ENCODE data around the gene LARP4. TPM values are rescaled to one million over a fixed set of nuclear protein-coding genes. Genes with fewer than 3 reads are reported as not detected.

LARP4 gene
- polyA plus RNA-seq, 1 donor from 2014 or later = 17.8 TPM

DNA sequence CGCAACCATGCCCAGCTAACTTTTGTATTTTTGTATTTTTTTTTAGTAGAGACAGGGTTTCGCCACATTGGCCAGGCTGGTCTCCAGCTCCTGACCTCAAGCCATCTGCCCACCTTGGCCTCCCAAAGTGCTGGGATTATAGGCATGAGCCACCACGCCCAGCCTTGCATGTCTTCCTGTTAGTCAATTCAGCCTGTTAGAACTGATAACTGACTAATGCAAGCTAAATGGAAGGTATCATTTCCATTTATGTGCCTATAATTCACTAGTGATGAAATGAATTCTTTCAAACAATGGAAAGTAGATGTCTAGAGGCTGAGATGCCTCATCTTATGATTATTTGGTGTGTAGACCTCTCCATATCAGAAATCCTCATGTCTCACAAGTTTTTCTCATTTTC is 66.8 kb downstream of the LARP4 start:
- H4K20me1 ChIP-seq (ENCODE audit: insufficient read depth) = no peaks in the 10 kb centered on the region
- no peaks in the 10 kb centered on the region for H3K27me3 ChIP-seq (ENCODE audit: insufficient read depth, low read depth, low read length)
- no peak overlapping the region for H3K4me2 ChIP-seq (ENCODE audit: low read length)
- TF ChIP-seq TAF1 (IDR thresholded peaks at IDR 0.05; ENCODE audit: low read depth) (no peak), POLR2AphosphoS5 (IDR thresholded peaks at IDR 0.05) (no peak), MXI1 (conservative IDR thresholded peaks at IDR 0.05; ENCODE audit: poor library complexity, severe bottlenecking) (no peak), RAD21 (conservative IDR thresholded peaks at IDR 0.05) (no peak), EZH2 (IDR thresholded peaks at IDR 0.05; ENCODE audit: borderline replicate concordance, insufficient read depth, low read length, poor library complexity, severe bottlenecking) (no peak), SMC3 (conservative IDR thresholded peaks at IDR 0.05; ENCODE audit: poor library complexity) (no peak)
- TF ChIP-seq, protein P1, sequence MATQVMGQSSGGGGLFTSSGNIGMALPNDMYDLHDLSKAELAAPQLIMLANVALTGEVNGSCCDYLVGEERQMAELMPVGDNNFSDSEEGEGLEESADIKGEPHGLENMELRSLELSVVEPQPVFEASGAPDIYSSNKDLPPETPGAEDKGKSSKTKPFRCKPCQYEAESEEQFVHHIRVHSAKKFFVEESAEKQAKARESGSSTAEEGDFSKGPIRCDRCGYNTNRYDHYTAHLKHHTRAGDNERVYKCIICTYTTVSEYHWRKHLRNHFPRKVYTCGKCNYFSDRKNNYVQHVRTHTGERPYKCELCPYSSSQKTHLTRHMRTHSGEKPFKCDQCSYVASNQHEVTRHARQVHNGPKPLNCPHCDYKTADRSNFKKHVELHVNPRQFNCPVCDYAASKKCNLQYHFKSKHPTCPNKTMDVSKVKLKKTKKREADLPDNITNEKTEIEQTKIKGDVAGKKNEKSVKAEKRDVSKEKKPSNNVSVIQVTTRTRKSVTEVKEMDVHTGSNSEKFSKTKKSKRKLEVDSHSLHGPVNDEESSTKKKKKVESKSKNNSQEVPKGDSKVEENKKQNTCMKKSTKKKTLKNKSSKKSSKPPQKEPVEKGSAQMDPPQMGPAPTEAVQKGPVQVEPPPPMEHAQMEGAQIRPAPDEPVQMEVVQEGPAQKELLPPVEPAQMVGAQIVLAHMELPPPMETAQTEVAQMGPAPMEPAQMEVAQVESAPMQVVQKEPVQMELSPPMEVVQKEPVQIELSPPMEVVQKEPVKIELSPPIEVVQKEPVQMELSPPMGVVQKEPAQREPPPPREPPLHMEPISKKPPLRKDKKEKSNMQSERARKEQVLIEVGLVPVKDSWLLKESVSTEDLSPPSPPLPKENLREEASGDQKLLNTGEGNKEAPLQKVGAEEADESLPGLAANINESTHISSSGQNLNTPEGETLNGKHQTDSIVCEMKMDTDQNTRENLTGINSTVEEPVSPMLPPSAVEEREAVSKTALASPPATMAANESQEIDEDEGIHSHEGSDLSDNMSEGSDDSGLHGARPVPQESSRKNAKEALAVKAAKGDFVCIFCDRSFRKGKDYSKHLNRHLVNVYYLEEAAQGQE (IDR thresholded peaks at IDR 0.05; ENCODE audit: borderline replicate concordance) = no peak
- no peak overlapping the region for H2AFZ ChIP-seq (ENCODE audit: low read depth, low read length)
- no peaks in the 10 kb centered on the region for H3K79me2 ChIP-seq (replicated peaks; ENCODE audit: insufficient read depth, low read length)
- no peak overlapping the region for H3K4me3 ChIP-seq (ENCODE audit: low read length)
- H3K36me3 ChIP-seq (ENCODE audit: insufficient read depth, low read length) = peaks cover 3% of the 10 kb centered on the region
- H3K9me2 ChIP-seq (ENCODE audit: insufficient read depth, low read length) = no peaks in the 10 kb centered on the region
- H3K9ac ChIP-seq (ENCODE audit: low read length) = no peak overlapping the region
- no peak overlapping the region for H3K27ac ChIP-seq (ENCODE audit: low read length)
- H3K9me3 ChIP-seq (ENCODE audit: low read length) = no peaks in the 10 kb centered on the region
- H3F3A ChIP-seq (ENCODE audit: insufficient read depth, low read length, poor library complexity, severe bottlenecking) = no peaks in the 10 kb centered on the region

DNA sequence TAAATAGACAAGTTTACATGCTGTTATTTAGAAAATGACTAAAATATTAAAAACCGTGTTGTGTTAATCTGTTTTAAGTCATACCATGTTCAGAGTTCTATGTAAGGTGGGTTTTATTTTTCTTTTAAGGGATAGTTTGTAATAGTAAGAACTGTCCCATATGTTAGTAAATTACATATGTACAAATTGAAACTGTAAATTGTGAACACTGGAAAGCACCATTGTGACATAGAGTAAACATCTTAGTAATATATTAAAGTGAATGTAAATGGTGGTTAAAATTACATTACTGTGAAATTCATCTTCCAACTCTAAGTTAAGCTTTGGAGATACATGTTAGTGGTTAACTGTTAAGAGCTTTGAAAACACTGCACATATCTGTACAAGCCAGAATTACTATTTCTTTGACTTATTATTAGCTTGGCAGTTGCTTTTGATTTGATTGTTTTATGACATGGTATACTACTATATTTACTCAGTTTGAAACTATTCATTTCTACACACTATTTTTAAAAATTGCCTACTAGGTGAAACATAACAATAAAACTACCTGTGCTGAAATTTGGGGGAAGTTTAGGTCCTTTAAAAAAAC is 76.7 kb downstream of the LARP4 start:
- H3F3A ChIP-seq (ENCODE audit: insufficient read depth, low read length, poor library complexity, severe bottlenecking) = no peaks in the 10 kb centered on the region
- H3K79me2 ChIP-seq (replicated peaks; ENCODE audit: insufficient read depth, low read length) = no peaks in the 10 kb centered on the region
- no peaks in the 10 kb centered on the region for H3K36me3 ChIP-seq (ENCODE audit: insufficient read depth, low read length)
- TF ChIP-seq EZH2 (IDR thresholded peaks at IDR 0.05; ENCODE audit: borderline replicate concordance, insufficient read depth, low read length, poor library complexity, severe bottlenecking) = no peak
- TF ChIP-seq, protein P2, sequence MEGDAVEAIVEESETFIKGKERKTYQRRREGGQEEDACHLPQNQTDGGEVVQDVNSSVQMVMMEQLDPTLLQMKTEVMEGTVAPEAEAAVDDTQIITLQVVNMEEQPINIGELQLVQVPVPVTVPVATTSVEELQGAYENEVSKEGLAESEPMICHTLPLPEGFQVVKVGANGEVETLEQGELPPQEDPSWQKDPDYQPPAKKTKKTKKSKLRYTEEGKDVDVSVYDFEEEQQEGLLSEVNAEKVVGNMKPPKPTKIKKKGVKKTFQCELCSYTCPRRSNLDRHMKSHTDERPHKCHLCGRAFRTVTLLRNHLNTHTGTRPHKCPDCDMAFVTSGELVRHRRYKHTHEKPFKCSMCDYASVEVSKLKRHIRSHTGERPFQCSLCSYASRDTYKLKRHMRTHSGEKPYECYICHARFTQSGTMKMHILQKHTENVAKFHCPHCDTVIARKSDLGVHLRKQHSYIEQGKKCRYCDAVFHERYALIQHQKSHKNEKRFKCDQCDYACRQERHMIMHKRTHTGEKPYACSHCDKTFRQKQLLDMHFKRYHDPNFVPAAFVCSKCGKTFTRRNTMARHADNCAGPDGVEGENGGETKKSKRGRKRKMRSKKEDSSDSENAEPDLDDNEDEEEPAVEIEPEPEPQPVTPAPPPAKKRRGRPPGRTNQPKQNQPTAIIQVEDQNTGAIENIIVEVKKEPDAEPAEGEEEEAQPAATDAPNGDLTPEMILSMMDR (IDR thresholded peaks at IDR 0.05; ENCODE audit: poor library complexity, severe bottlenecking) = no peak
- TF ChIP-seq MXI1 (conservative IDR thresholded peaks at IDR 0.05; ENCODE audit: poor library complexity, severe bottlenecking) = no peak
- TF ChIP-seq SMC3 (conservative IDR thresholded peaks at IDR 0.05; ENCODE audit: poor library complexity) = no peak
- no peak for TF ChIP-seq POLR2AphosphoS5 (IDR thresholded peaks at IDR 0.05)
- TF ChIP-seq TAF1 (IDR thresholded peaks at IDR 0.05; ENCODE audit: low read depth) = no peak
- TF ChIP-seq, protein P1 (IDR thresholded peaks at IDR 0.05; ENCODE audit: borderline replicate concordance) = no peak
- TF ChIP-seq EP300 (conservative IDR thresholded peaks at IDR 0.05; ENCODE audit: poor library complexity, severe bottlenecking) = no peak
- no peak for TF ChIP-seq RAD21 (conservative IDR thresholded peaks at IDR 0.05)
- H3K4me2 ChIP-seq (ENCODE audit: low read length) = no peak overlapping the region
- no peak overlapping the region for H3K4me3 ChIP-seq (ENCODE audit: low read length)
- no peaks in the 10 kb centered on the region for H3K27me3 ChIP-seq (ENCODE audit: insufficient read depth, low read depth, low read length)
- H3K27ac ChIP-seq (ENCODE audit: low read length) = no peak overlapping the region
- no peak overlapping the region for H2AFZ ChIP-seq (ENCODE audit: low read depth, low read length)
- H3K9me2 ChIP-seq (ENCODE audit: insufficient read depth, low read length) = no peaks in the 10 kb centered on the region
- no peaks in the 10 kb centered on the region for H4K20me1 ChIP-seq (ENCODE audit: insufficient read depth)
- H3K9ac ChIP-seq (ENCODE audit: low read length) = no peak overlapping the region
- no peaks in the 10 kb centered on the region for H3K9me3 ChIP-seq (ENCODE audit: low read length)

Measured in neural cell (in vitro differentiated cells).